Endothelial cell of hepatic sinusoid (primary cell): Measurements from ENCODE around the gene CMC1.
"Not testable (repeated sequence)": the region's sequence is repeated elsewhere in the genome, so short reads cannot be mapped to it uniquely, and the experiment has no call there.

Source experiments
- in situ Hi-C: cut with HindIII; loops from 2 replicates; pipeline ENCODE4 v1.10.0; 2017; ENCODE audit warnings: low sequenced_read_pairs

CMC1 gene, protein sequence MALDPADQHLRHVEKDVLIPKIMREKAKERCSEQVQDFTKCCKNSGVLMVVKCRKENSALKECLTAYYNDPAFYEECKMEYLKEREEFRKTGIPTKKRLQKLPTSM

DNA sequence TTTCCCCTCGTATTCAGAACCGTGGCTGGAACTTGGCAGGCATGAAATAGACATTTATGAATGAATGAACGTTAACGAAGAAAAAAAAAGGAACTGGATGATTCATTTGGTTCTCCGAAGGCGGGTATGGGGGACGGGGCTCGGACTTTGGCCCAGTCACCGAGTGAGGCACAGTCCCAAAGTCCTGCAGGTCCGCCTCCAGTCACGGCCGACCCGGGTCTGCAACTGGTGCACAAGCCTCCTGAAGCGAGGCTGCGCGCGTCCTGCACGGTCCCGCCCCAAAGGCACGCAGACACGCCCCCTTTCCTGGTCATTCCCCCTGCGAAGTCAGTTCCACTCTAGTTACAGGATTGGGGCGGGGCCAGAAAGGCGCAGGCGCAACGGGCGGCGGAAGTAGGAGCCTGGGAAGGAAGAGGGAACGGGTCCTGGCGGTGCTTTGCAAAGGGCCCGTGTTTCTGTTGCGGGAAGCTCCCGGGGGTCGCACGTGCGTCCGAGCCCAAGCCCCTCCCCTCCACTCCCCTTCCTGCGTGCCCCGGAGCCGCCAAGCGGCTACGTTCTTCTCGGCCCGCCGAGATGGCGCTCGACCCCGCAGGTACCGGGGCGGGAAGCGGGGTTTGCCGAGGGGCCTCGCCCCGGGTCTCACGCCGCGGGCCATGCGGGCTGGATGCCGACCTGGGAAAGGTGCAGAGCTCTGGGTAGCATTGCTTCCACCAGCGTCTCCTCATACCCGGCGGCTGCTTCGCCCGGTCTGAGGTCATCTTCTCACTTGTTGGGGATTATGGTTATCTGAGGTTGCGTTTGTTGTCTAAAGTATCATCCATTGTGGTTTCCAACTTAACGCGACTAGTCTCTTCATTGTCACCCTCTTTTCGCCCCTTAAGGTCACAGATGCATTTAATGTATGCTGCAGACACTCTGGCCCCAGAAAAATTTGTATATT is at the start of gene CMC1:
Gene CMC1, plus strand, starts transcription at position 399 of the 940 bp plus-strand sequence. Its CDS starts 175 bp downstream, at position 574.
- in situ Hi-C loops: no loop called here

DNA sequence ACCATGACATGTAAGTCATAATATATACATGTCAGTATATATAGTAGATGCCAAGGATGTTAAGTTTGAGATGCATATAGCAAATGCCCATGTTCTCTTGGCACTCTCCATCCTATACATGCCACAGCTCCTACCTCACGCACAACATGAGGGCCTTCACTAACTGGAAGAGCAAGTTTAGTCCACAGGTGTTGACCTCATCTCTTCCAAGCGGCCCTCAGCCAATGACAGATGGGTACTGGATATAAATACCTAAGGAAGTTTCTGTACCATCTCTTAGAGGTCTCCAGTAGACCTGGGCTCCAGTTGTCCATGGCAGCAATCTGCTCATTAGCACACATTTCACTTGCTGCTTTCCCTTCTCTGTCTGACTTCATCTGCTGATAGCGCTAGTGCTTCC is 43.3 kb upstream of the CMC1 start:
- in situ Hi-C loops: no loop called here

DNA sequence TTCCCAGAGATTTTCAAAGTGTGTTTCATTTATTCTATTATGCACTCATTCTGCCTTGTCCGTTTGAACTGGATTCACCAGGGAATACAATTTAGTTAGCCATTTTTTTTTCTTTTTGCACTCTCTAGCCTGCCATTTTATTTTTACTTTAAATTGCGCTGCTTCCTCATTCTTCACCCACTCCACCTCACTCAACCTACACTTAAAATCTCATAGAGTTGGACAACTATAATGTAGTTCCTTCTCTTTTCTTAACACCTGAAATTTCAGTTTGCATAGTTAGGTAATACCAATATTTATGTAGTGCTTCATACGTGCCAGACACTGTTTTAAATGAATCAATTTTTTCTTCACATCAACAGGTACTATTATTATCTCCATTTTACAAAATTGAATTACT is 42.4 kb upstream of the CMC1 start:
- in situ Hi-C loops: no loop called here

GRCh38 chr3:28199643-28200042 is 41.8 kb upstream of the CMC1 start:
- in situ Hi-C loops: not testable (repeated sequence)

DNA sequence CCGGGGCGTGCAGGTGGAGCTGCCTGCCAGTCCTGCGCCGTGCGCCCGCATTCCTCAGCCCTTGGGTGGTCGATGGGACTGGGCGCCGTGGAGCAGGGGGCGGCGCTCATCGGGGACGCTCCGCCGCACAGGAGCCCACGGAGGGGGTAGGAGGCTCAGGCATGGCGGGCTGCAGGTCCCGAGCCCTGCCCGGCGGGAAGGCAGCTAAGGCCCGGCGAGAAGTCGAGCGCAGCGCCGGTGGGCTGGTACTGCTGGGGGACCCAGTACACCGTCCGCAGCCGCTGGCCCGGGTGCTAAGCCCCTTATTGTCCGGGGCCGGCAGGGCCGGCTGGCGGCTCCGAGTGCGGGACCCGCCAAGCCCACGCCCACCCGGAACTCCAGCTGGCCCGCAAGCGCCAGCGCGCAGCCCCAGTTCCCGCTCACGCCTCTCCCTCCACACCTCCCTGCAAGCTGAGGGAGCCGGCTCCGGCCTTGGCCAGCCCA is 41.0 kb upstream of the CMC1 start:
- in situ Hi-C loops: not testable (repeated sequence)

- in situ Hi-C loops: no loop called here
These were observed 34.9 kb upstream of the CMC1 start for GRCh38 chr3:28206479-28206878.

GRCh38 chr3:28207000-28207733 is 34.3 kb upstream of the CMC1 start:
- in situ Hi-C loops: no loop called here

- in situ Hi-C loops: no loop called here
These were observed 30.3 kb upstream of the CMC1 start for GRCh38 chr3:28210968-28211713.

GRCh38 chr3:28212681-28213080 is 28.7 kb upstream of the CMC1 start:
- in situ Hi-C loops: no loop called here

- in situ Hi-C loops: no loop called here
These were observed 26.0 kb upstream of the CMC1 start for GRCh38 chr3:28215407-28215806.

- in situ Hi-C loops: no loop called here
These were observed 23.1 kb upstream of the CMC1 start for GRCh38 chr3:28218071-28218916.

GRCh38 chr3:28218917-28219198 is 22.6 kb upstream of the CMC1 start:
- in situ Hi-C loops: no loop called here

GRCh38 chr3:28224430-28224829 is 17.0 kb upstream of the CMC1 start:
- in situ Hi-C loops: no loop called here

DNA sequence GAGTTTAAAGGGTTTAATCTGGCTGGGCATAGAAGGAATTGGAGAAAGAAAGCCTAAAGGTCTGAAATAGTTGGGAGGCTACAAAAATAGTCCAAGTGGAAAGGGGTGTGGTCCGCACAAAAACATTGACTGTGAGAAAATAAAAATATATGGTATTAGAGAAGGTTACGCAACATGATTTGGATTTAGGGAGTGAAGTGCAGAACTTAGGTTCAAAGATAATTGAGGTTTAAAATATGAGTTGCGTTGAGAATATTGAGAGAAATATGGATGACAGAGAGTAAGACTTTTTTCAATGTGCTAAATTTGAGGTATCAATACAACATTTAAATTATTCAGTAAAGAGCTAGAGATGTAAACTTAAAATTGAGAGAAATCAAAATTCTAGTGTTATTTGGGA is 15.4 kb upstream of the CMC1 start:
- in situ Hi-C loops: no loop called here

DNA sequence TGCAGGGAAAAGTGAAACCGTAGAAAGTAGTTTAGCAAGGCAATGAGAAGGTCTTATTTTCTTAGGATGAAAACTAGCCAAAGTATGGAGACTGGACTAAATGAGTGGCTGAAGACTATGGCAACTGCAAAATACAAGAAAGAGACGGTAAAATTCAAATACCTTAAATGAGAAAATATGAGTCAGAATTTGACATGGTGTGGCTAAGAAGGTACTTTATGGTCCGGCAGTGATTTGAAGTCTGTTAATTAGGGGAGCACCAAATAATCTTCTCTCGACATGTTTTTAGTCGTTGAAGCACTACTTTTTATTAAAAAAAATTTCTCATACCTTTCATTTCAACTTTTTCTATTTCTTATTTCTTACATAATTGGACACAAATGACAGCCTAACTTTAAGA is 12.8 kb upstream of the CMC1 start:
- in situ Hi-C loops: no loop called here

GRCh38 chr3:28232659-28233058 is 8.8 kb upstream of the CMC1 start:
- in situ Hi-C loops: no loop called here

- in situ Hi-C loops: no loop called here
These were observed 7.0 kb upstream of the CMC1 start for GRCh38 chr3:28234454-28234853.

- in situ Hi-C loops: no loop called here
These were observed 2.3 kb upstream of the CMC1 start for GRCh38 chr3:28239108-28239507.

- in situ Hi-C loops: no loop called here
These were observed 978 bp upstream of the CMC1 start for GRCh38 chr3:28240441-28240840.

GRCh38 chr3:28242519-28242918 is 1.1 kb downstream of the CMC1 start:
- in situ Hi-C loops: no loop called here
